Measurements from ENCODE around the gene SORCS3.

DNA sequence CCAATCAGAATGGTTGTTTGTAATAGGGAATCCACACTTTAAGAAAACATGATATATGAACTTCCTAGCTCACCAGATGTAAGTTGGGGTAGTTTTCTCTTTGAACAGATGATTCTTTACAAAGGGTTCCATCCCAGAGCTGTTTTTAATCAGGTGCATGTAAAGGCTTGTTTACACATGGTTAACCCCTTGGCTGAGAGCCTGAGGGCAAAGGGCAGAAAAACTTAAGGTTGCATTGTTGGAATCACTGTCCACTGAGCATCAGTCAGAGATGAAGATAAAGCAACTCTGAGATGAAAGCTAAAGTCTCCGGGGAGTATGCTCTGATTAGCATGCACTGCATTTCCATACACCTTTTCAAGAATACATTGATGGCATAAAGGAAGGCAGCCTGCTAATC is 518.2 kb downstream of the SORCS3 start:
- TF ChIP-seq POLR2AphosphoS5 (IDR thresholded peaks at IDR 0.05; ENCODE audit: low read depth, low read length) (no peak), SIN3A (IDR thresholded peaks at IDR 0.05; ENCODE audit: borderline replicate concordance, low read depth, low read length) (no peak), ZNF850 (CRISPR knock-in tag; conservative IDR thresholded peaks at IDR 0.05) (no peak), CTCF (CRISPR knock-in tag; IDR thresholded peaks at IDR 0.05) (no peak), ZNF124 (CRISPR knock-in tag; IDR thresholded peaks at IDR 0.05) (no peak), TAF15 (IDR thresholded peaks at IDR 0.05; ENCODE audit: low read depth, low read length, poor library complexity, severe bottlenecking) (no peak), FOXK2 (IDR thresholded peaks at IDR 0.05) (no peak), SIX4 (CRISPR knock-in tag; IDR thresholded peaks at IDR 0.05) (no peak), FOXC1 (CRISPR knock-in tag; IDR thresholded peaks at IDR 0.05; ENCODE audit: borderline replicate concordance) (no peak), IRF2 (CRISPR knock-in tag; IDR thresholded peaks at IDR 0.05) (no peak), MATR3 (CRISPR knock-in tag; IDR thresholded peaks at IDR 0.05) (no peak), ZNF142 (CRISPR knock-in tag; IDR thresholded peaks at IDR 0.05) (no peak), MAZ (IDR thresholded peaks at IDR 0.05; ENCODE audit: borderline replicate concordance, low read depth, low read length) (no peak), MAZ (CRISPR knock-in tag; IDR thresholded peaks at IDR 0.05; ENCODE audit: low read depth) (no peak), POLR2A (IDR thresholded peaks at IDR 0.05; ENCODE audit: insufficient read depth in 1 of 2, low read depth in 2 of 2, low read length in 2 of 2) (no peak)

Measured in HepG2 (cell line).